NCI-H187 treated with DMSO at 0.1 percent for 48 hours (cell line): Measurements from ENCODE around the gene LRRC51.
"Not testable (repeated sequence)": the region's sequence is repeated elsewhere in the genome, so short reads cannot be mapped to it uniquely, and the experiment has no call there.

Experiments used
- DNase-seq: peaks from one replicate; lab custom pipeline; 2025; lab: John Stamatoyannopoulos, UW

The LRRC51 gene

DNA sequence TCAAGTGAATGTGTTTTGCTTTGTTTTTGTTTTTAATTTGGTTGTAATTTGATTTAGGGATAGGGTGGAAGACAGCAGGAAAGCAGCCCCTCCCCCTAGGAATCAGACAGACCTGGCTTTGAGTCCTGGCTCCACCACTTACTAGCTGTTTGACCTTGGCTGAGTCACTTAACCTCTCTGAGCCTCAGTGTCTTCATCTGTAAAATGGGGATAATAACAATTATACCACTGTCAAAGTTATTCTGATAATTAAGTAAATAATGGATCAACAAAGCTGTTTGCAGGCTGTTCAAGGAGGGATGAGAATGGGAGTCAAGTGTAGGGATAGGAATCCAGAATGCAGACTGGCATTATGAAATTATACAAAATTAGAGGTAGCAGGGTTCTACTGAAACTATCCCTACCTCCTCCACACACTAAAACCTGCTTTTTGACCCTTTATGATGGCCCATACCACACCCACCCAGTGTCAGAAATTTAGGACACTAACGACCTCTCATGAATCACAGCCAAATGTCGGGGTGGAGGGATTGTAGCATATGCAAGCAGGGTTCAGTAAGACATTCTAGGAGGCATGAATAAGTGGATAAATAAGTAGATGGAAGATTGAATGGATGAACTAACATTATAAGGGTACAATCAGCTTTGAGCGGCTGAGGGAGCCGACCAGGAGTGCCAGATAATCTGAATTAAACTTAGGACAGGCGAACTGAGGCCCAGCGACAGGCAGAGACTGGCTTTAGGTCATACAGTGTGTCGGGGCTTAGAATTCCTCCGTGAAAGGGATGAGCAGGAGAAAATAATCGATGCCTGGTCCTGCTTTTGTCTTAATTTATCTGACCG is 30.9 kb downstream of the LRRC51 start:
- no peak for DNase-seq

DNA sequence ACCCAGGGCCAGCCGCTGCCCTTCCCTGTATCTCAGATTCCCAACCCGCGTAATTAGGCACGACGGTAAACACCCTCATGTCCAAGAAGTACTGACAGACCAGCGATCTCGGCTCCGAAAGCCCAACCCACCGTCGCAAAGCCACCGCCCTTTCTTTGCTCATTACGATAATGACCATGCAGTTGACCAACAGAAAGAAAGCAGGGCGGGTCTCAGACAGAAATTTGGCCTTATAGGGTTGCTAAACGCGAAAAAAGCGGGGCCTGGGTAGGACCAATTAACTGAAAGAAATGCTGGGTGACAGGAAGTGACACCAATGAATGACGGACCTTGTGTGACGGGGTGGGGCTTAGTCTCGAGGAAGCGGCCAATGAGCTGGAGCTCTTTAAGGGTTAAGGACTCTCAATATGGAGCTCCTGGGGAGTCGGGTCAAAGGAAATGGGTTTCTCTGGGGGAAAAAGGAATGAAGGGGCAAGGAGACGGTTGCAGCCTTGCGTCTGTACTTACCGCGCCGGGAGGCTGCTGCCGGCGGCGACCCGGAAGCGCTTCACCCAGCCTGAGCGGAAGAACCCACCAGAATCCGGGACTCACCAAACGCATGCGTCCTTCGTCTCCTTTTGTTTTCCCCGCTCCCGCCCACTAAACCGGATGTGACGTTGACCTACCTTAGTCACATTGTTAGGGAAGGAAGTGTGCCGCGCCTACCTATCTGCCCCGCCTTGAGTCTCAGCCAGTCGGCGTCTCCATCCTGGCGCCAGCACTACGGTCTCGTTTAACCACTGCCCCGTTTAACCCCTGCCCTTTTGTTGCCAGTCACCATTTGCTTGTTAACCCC is 31.7 kb downstream of the LRRC51 start, which contains the start of gene ANAPC15:
TSS of gene ANAPC15 (minus strand) at position 553 of the 835 bp plus-strand sequence. CDS start 1,419 bp downstream, outside the sequence.
- DNase-seq: peak; percentile 98

DNA sequence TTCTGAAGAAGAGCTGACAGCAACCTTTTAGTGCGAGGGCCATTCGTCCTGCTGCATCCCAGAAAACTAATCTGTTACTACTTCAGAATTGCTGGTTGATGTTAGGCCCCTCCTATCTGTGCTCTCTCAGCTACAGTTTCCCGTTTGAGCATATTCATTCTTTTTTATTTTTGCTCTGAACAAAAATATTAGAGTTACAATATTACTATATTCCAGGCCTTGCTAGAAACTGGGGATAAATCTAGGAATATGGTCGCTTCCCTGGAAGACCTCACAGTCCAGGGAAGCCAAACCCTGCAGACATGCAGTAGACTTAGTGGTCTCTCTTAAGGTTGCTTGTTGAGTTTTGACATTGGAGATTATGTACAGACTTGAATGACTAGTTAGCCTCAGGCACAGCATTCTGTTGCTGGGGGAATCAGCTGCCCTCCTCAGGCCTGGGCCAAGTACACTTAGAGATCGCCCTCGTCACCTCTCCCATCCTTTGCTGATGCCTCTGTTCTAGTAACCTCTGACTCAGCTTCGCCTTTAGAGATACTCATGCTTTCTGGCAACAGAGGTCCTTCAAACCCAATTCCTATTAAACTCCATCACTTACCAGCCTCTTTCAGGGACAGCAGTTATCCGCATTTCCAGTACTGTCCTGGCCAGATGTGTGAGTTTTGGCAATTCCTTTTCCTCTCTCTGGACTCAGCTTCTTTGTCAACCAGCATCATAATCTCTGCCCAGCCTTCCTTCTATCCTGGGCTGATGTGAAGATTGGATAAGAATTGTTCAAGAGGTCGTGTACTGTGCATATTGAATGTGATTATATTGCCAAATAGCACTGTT is 32.5 kb downstream of the LRRC51 start:
- no peak for DNase-seq

DNA sequence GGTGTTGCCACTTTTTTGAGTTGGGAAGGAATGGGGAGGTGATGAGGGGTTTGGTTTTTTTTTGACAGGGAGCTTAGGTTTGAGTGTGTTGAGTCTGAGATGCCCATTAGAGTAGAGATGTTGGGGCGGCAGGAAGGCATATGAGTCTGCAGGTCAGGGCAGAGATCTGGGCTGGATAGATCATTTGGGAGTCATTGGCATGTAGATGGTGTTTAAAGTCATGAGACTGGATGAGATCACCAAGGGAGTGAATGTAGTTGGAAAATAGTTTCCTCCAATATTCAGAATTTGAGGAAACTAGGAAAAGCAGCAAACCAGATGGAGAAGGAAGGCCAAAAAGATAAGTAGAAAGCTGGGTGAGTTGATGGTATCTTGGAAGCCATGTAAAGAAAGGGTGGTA is 33.9 kb downstream of the LRRC51 start:
- no peak for DNase-seq

- DNase-seq: no peak
These were observed 35.5 kb downstream of the LRRC51 start for GRCh38 chr11:72116019-72116755.

DNA sequence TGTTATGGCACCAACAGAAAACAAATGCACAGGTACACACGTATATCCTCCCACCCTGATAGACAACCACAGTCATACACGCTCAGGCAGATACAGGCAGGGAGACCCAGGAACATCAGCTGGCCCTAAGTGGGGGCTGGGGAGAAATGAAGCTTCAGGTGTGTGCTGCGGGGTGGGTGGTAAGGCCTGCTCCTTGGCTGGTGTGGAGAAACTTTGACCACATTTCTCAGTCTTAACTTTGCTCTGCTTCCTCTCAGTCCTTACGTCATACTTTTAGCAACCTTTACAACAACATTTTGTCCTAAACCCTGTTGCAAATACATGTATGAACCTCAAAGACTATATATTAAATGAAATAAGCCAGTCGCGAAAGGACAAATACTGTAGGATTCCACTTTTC is 38.5 kb downstream of the LRRC51 start:
- DNase-seq: no peak

DNA sequence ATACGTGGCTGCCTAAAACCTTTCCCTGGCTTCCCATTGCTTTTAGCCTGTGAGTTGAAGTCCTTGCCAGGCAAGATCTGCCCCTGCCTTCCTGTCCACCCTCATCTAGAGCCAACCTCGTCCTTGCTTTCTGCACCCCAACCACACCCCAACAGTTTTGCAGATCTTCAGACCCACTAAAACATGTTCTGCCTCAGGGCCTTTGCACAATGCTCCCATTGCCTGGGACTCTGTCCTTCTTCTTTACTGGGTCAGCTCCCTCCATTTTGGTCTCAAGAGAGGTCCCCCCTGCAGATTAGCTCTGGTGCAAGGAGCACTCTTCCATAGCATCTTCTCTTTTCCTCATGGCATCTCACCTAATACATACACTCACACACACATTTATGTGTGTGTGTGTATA is 40.3 kb downstream of the LRRC51 start:
- no peak for DNase-seq

DNA sequence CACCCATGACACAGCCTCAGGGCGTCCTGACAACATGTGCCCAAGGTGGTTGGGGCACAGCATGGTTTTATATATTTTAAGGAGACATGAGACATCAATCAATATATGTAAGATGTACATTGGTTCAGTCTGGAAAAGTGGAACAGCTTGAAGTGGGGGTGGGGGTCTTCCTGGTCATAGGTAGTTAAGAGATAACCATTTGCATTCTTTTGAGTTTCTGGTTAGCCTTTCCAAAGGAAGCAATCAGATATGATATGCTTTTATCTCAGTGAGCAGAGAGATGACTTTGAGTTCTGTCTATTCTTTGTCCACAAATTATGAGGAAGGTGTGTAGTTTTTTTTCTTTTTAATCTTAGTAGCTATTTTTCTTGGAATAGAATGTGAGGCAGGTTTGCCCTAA is 42.0 kb downstream of the LRRC51 start:
- DNase-seq: no peak

GRCh38 chr11:72123117-72123653 is 42.5 kb downstream of the LRRC51 start:
- no peak for DNase-seq

- DNase-seq: no peak
These were observed 43.4 kb downstream of the LRRC51 start for GRCh38 chr11:72124046-72124445.

- DNase-seq: no peak
These were observed 45.3 kb downstream of the LRRC51 start for GRCh38 chr11:72125956-72126355.

DNA sequence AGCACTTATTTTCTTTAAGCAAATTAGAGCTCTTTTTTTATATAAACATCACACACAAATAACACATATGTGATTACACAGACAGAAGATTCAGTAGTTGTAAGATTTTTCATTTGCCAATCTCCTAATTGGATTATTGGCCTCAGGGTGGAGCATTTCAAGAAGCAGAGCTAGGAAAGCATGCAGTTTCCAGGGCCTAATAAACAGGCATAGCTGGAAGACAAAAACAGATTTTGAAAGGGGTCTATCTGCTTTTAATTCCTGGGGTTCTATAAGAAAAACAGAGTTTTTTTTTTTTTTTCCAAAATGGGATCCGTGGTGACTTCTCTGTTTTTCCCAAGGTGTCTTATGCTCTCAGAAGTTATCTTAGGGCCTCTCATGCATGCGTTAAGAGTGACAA is 47.3 kb downstream of the LRRC51 start:
- no peak for DNase-seq

- no peak for DNase-seq
These were observed 48.7 kb downstream of the LRRC51 start for GRCh38 chr11:72129381-72129780.

- no peak for DNase-seq
These were observed 52.0 kb downstream of the LRRC51 start for GRCh38 chr11:72132646-72133045.

- DNase-seq: not testable (repeated sequence)
These were observed 54.8 kb downstream of the LRRC51 start, which contains the start of gene FOLR3 for GRCh38 chr11:72135473-72135872. FOLR3 (plus strand) TSS chr11:72135725; CDS start chr11:72135953, 228 bp downstream.

DNA sequence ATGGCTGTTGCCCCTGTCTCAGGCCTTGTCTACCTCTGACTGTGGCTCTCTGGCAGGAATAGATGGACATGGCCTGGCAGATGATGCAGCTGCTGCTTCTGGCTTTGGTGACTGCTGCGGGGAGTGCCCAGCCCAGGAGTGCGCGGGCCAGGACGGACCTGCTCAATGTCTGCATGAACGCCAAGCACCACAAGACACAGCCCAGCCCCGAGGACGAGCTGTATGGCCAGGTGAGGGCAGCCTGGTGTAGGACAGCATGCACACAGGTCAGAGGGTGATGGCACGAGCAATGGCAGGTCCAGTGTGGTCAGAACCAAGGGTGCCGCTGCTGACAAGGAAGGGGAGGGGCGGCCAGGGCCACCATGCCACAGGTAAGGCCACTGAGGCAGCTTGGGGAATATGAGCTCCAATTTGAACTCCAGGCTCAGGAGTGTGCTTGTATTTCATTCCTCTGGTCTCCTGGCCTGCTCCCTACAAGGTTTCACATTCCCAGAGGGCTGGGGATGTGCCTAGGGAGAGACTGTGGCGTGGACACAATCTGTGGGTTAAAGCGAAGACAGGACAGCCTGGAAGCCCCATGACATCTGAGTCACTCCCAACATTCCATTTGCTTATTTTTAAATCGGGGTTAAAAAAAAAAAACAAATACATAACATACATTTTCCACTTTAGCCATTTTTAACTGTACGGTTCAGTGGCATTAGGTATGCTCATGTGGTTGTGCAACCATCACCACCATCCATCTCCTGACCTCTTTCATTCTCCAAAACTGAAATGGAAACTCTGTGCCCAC is 55.4 kb downstream of the LRRC51 start:
- no peak for DNase-seq

GRCh38 chr11:72136684-72137262 is 56.1 kb downstream of the LRRC51 start:
- no peak for DNase-seq

DNA sequence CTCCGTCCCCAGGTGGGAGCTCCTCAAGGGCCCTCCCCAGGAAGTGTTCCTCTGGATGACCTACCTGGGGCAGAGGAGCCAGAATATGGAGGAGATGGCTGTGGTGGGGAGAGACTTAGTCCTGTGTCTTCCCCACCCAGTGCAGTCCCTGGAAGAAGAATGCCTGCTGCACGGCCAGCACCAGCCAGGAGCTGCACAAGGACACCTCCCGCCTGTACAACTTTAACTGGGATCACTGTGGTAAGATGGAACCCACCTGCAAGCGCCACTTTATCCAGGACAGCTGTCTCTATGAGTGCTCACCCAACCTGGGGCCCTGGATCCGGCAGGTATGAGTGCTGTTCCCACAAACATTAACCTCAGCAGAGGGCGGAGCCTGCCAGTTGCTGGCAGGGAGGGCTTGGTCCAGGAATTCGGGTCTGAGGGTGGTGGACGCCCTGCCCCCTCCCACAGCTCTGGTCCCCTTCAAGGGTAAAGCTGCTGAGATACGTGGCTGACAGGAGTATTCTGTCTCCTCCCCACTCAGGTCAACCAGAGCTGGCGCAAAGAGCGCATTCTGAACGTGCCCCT is 58.3 kb downstream of the LRRC51 start:
- no peak for DNase-seq

GRCh38 chr11:72139500-72139899 is 58.9 kb downstream of the LRRC51 start:
- no peak for DNase-seq
